GM18511 (cell line): ENCODE data around the gene EXOC3L1.

ENCODE experiments used
- ATAC-seq: cut with Tn5 transposase; IDR thresholded peaks from one replicate; pipeline ENCODE4 v1.9.1; 2021; ENCODE audit warnings: mild to moderate bottlenecking, moderate library complexity; ENCODE audit not compliant: unreplicated experiment

The EXOC3L1 gene

GRCh38 chr16:67165121-67166078, 24.5 kb downstream of the EXOC3L1 start:
- ATAC-seq = no peak

GRCh38 chr16:67164599-67165061, 25.3 kb downstream of the EXOC3L1 start, which contains the start of gene HSF4:
HSF4 (plus strand) TSS chr16:67164745; CDS start chr16:67164812, 67 bp downstream.
- ATAC-seq = no peak

- ATAC-seq = no peak
Measured at GRCh38 chr16:67163999-67164558, 25.9 kb downstream of the EXOC3L1 start.

- ATAC-seq = no peak
Measured at GRCh38 chr16:67163164-67163998, 26.6 kb downstream of the EXOC3L1 start.

GRCh38 chr16:67162506-67163163, 27.3 kb downstream of the EXOC3L1 start:
- ATAC-seq = no peak

- ATAC-seq = no peak
Measured at GRCh38 chr16:67161595-67162058, 28.3 kb downstream of the EXOC3L1 start.

- peak; percentile 46 for ATAC-seq
Measured at GRCh38 chr16:67158637-67159600, 31.0 kb downstream of the EXOC3L1 start.

GRCh38 chr16:67157892-67158635, 31.9 kb downstream of the EXOC3L1 start:
- no peak for ATAC-seq

- ATAC-seq = no peak
Measured at GRCh38 chr16:67157106-67157748, 32.7 kb downstream of the EXOC3L1 start.

GRCh38 chr16:67156143-67156844, 33.6 kb downstream of the EXOC3L1 start:
- ATAC-seq = no peak

- ATAC-seq = no peak
Measured at GRCh38 chr16:67155295-67156142, 34.4 kb downstream of the EXOC3L1 start.

GRCh38 chr16:67154578-67155294, 35.2 kb downstream of the EXOC3L1 start:
- no peak for ATAC-seq

GRCh38 chr16:67151431-67152097, 38.4 kb downstream of the EXOC3L1 start:
- ATAC-seq = no peak

GRCh38 chr16:67150833-67151396, 39.0 kb downstream of the EXOC3L1 start, which contains the start of gene B3GNT9:
B3GNT9 (minus strand) TSS chr16:67150998; CDS start chr16:67150485, 513 bp downstream.
- ATAC-seq = peak; percentile 75
